ENCODE data around the gene AGTRAP. TPM values are rescaled to one million over a fixed set of nuclear protein-coding genes. Genes with fewer than 3 reads are reported as not detected.
A peak's percentile ranks its signal among the peaks of the same experiment; 100 is the strongest.

Gene AGTRAP
- total and polyA plus RNA-seq, 2 of the 8 experiments (the other 6 are each of a cell fraction or from before 2014, with no cell fraction given): 69.7 to 192 TPM

- Histone ChIP-seq H3K4me3 (ENCODE audit: extremely low read depth in 1 of 4, insufficient read depth in 2 of 4, low read depth in 3 of 4, low read length in 4 of 4) (peak overlapping the region in 1 of 4 experiments; percentile 16; a peak in 2 of 8 replicates), H3K9ac (replicated peaks in 1 of 4; ENCODE audit: extremely low read depth in 1 of 4, low read depth in 3 of 4, low read length in 3 of 4) (peak overlapping the region in 1 of 4 experiments; percentile 8; a peak in 2 of 7 replicates), H3K4me1 (replicated peaks in 1 of 4; ENCODE audit: control insufficient read depth in 3 of 4, insufficient read depth in 4 of 4, low read length in 3 of 4) (peaks cover 7 to 34% (median 25%) of the 10 kb centered on the region in 4 experiments), H3K27ac (ENCODE audit: low read depth, low read length) (peak overlapping the region; percentile 67; the same call in 1 of the 2 replicates), H3K23ac (ENCODE audit: insufficient read length) (no peak overlapping the region), H4K5ac (ENCODE audit: insufficient read length, low read depth, low read length) (peak overlapping the region; percentile 24), H3K79me2 (ENCODE audit: control insufficient read depth in 1 of 2, insufficient read depth in 2 of 2, low read length in 2 of 2) (no peaks in the 10 kb centered on the region), H3K4me2 (ENCODE audit: insufficient read depth in 1 of 2, low read depth in 2 of 2, low read length in 2 of 2) (peak overlapping the region; percentile 34 to 64; a peak in 1 of 4 replicates), H2BK15ac (ENCODE audit: low read length) (peak overlapping the region; percentile 100; the same call in 1 of the 2 replicates), H2BK5ac (ENCODE audit: low read depth, low read length) (peak overlapping the region; percentile 99; the same call in 1 of the 2 replicates), H2BK120ac (replicated peaks; ENCODE audit: low read depth, low read length) (peak overlapping the region; percentile 49), H3K36me3 (ENCODE audit: control insufficient read depth in 2 of 4, insufficient read depth in 4 of 4, low read length in 3 of 4) (peaks cover 0 to 10% (median 5%) of the 10 kb centered on the region in 4 experiments; a peak in 3 of 8 replicates), H4K91ac (replicated peaks; ENCODE audit: insufficient read length, low read length) (peak overlapping the region; percentile 90), H3K9me3 (ENCODE audit: insufficient read depth in 2 of 2, low read depth in 1 of 2, low read length in 1 of 2) (no peaks in the 10 kb centered on the region), H3K23me2 (ENCODE audit: low read depth, low read length) (no peaks in the 10 kb centered on the region), H2BK12ac (ENCODE audit: low read depth, low read length) (peak overlapping the region; percentile 97; the same call in 1 of the 2 replicates), H2AK5ac (ENCODE audit: low read depth, low read length) (peak overlapping the region; percentile 80; the same call in 1 of the 2 replicates), H4K20me1 (replicated peaks in 1 of 2; ENCODE audit: control insufficient read depth in 1 of 2, insufficient read depth in 2 of 2, low read length in 2 of 2) (peaks cover 0 to 3% of the 10 kb centered on the region in 2 experiments), H3K56ac (replicated peaks; ENCODE audit: insufficient read length, low read depth, low read length) (peak overlapping the region; percentile 33), H2BK20ac (ENCODE audit: low read length) (peak overlapping the region; percentile 86), H3K14ac (ENCODE audit: insufficient read length) (no peak overlapping the region), H3K79me1 (ENCODE audit: low read depth, low read length) (no peaks in the 10 kb centered on the region), H3K18ac (ENCODE audit: extremely low read depth, low read length) (peak overlapping the region; percentile 96), H2AFZ (ENCODE audit: low read length) (no peak overlapping the region), H3K4ac (replicated peaks; ENCODE audit: insufficient read length, low read depth, low read length) (peak overlapping the region; percentile 95), H3K27me3 (replicated peaks in 1 of 4; ENCODE audit: control insufficient read depth in 3 of 4, extremely low read depth in 1 of 4, insufficient read depth in 3 of 4, low read length in 3 of 4) (no peaks in the 10 kb centered on the region), H4K8ac (ENCODE audit: extremely low read depth, insufficient read depth, low read length) (peak overlapping the region; percentile 79)
- no peak for DNase-seq (ENCODE audit: low read depth in 1 of 2, low spot score in 2 of 2)
- WGBS, 2 experiments (ENCODE audit: extremely low coverage in 1 of 2, insufficient coverage in 1 of 2, insufficient read length in 1 of 2, insufficient replicate concordance in 2 of 2, low coverage in 1 of 2, low lambda C conversion rate in 2 of 2, missing lambda C conversion rate in 1 of 2): 84% methylated on average over 14 of the region's 14 CpGs; no CpG with 5 or more reads in 1 of the 2 experiments
- ChIA-PET POLR2A (ENCODE audit: partially characterized antibody) (interaction anchor here (0.8 to 3.0 kb wide), 17 partner anchors 8 to 194 kb away, joined by 3 to 27 read pairs (median 4); partner anchors contain the start of genes AGTRAP, CLCN6 and MTHFR), CTCF (ENCODE audit: partially characterized antibody) (interaction anchor here (0.7 to 5.4 kb wide), 9 partner anchors 9 to 80 kb away, joined by 3 to 49 read pairs (median 6); partner anchors contain the start of genes CLCN6 and MTHFR)
- no peak for FAIRE-seq
- TF ChIP-seq KDM5A (IDR thresholded peaks at IDR 0.05; ENCODE audit: low read length) (no peak), RBBP5 (IDR thresholded peaks at IDR 0.05; ENCODE audit: borderline replicate concordance, low read depth, low read length) (no peak), E2F6 (IDR thresholded peaks at IDR 0.05) (no peak), POLR2A (IDR thresholded peaks at IDR 0.05; ENCODE audit: control extremely low read depth in 1 of 2, low read depth in 2 of 2, low read length in 2 of 2) (0 out of 3 replicates have a peak, but pooled peaks of 1 of the 2 experiments have one; percentile 9), KDM1A (IDR thresholded peaks at IDR 0.05; ENCODE audit: borderline replicate concordance, low read length) (no peak), BACH1 (IDR thresholded peaks at IDR 0.05; ENCODE audit: low read length) (no peak)
These were observed 52.0 kb downstream of the AGTRAP start for GRCh38 chr1:11787804-11788436.

Measured in H1 (cell line).